Keratinocyte (primary cell): ENCODE measurements around the gene AMBP.

Source experiments
- CTCF ChIP-seq, 3 experiments: IDR thresholded peaks in 1 of 3; conservative IDR thresholded peaks in 1 of 3; optimal IDR thresholded peaks in 1 of 3; 2 replicates in 2 of 3; 3 replicates in 1 of 3; pipeline versions ENCODE3 to v1.5.1; 2011; ENCODE audit warnings: low read length in 3 of 3, mild to moderate bottlenecking in 3 of 3, moderate library complexity in 2 of 3, control low read depth in 1 of 3, inconsistent platforms in 1 of 3; ENCODE audit not compliant: insufficient read depth in 2 of 3; ENCODE audit errors: extremely low read depth in 1 of 3
- EZH2 ChIP-seq: IDR thresholded peaks from one replicate; pipeline ENCODE4 v1.6.1; 2012; ENCODE audit warnings: inconsistent platforms, mild to moderate bottlenecking, low read length, moderate library complexity

GRCh38 chr9:114011313-114011712, 66.8 kb downstream of the AMBP start:
- no peak for TF ChIP-seq CTCF (optimal IDR thresholded peaks at IDR 0.05 in 1 of 3, IDR thresholded peaks at IDR 0.05 in 1 of 3, conservative IDR thresholded peaks at IDR 0.05 in 1 of 3; ENCODE audit: extremely low read depth in 1 of 3, insufficient read depth in 2 of 3, low read length in 3 of 3)
- no peak for TF ChIP-seq EZH2
